ENCODE measurements around the gene HOXB7.

The HOXB7 gene

DNA sequence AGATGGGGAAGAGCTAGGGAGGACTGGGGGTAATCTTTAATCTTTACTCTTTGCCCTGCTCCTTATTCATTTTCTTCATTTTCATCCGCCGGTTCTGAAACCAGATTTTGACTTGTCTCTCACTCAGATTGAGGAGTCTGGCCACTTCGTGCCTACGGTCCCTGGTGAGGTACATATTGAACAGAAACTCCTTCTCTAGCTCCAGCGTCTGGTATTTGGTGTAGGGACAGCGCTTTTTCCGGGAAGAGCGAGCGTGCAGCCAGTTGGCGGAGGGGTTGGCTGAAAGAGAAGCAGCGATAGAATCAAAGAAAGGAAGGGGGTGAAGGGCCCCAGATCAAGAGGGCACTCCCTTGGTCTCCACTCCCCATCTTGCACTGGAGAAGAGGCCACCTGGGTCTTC is 12.0 kb upstream of the HOXB7 start:
- no peak for DNase-seq

DNA sequence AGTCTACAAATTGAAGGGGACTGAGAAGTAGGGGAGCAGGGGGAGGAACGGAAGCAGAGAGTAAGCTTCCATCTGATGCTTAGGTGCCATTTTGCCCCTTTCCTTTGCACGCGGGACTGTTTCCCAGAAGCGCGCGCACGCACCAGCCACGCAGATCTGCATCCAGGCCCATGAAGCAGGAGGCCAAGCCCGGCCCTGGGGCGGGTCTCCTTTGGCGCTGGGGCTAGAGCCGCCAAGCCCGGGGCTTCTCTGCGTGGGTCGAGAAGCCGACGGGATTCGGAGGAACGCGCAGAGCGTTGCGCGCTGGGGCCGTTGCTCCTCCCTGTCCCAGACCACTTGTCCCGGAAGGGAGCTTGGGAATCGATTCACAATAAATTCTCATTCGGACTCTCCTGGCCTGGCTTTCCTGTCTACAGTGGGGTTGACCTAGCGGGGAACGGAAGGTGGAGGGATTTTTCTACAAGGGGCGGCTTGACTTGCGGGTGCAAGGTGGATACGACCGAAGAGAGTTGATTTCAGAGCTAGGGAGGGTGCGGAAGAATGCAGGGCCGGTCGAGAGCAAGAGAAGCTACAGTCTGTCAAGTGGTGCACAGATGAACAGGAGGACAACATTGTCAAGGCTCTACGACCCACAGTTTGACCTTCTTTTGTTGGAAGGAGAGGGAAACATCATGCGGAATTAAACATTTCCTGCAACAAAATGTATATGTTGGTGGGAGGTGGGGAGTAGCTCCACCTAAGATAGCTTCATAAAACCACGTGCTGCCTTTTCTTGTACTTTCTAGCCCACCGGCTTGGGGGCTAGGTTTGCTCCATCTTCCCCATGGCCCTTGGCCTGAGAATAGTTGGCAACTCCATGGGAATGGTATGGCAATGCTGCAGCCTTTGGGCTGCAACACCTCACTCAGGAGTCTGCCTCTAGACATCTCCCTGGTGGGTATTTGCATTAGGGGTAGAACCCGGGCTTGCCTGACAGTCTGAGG is 10.9 kb upstream of the HOXB7 start:
- no peak for DNase-seq

DNA sequence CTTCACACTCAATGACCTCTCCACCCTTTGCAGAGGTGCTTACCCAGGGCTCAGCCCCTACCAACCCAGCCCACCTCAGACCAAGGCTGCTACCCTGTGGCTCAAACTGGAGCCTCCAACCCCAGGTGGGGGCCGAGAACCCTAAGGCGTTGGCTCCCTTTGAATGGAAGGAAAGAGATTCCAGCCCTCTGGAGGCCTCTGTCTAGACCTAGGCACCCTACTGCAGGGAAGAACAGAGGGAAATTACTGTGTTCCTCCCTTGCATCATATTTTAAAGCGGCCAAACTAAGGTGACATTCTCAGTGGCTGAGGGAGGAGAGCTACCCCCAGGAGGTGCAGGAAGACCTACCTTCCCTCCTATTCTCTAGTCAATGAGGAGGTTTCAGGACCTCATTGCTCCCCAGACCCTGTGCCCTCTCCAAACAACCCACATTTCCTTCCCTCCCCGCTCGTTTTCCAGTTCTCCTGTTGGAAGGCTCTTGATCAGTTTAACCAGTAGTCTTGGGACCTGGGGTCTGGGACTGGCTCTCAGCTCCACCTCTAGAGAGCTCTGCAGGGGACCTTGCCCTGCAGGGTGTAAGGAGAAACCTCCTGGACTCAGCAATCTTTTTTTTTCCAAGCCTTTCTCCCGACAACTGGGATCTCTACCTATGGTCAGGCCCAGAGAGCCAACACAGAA is 9.8 kb upstream of the HOXB7 start:
- DNase-seq: no peak

DNA sequence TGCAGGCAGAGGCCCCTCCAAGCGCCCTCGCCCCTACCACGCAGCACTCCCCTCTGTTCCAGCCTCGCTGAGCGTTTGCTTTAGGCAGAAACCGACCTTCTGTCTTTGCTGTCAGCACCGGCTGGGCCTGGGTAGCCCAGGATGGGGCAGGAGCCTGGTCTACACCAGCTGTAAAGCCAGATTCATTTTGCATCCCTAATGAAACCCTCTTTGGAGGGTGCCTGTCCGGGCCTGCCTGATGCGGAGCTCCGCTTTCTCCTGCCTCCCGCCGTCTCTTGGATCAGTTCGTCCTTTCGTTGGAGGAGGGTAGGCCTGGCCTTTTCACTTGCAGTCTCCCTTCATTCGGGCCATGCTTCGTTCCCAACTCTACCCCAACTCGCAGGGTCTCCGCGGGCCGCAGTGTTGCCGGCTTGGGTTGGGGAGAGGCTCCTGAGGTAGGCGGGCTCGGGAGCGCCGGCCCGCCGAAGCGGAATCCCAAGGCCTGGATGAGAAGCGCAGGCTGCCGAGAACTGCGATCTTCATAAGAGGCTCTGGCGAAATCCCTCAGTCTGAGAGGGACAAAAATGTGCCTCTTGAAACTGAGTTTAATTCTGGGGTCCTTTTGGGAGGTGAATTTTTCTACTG is 9.1 kb upstream of the HOXB7 start:
- no peak for DNase-seq

DNA sequence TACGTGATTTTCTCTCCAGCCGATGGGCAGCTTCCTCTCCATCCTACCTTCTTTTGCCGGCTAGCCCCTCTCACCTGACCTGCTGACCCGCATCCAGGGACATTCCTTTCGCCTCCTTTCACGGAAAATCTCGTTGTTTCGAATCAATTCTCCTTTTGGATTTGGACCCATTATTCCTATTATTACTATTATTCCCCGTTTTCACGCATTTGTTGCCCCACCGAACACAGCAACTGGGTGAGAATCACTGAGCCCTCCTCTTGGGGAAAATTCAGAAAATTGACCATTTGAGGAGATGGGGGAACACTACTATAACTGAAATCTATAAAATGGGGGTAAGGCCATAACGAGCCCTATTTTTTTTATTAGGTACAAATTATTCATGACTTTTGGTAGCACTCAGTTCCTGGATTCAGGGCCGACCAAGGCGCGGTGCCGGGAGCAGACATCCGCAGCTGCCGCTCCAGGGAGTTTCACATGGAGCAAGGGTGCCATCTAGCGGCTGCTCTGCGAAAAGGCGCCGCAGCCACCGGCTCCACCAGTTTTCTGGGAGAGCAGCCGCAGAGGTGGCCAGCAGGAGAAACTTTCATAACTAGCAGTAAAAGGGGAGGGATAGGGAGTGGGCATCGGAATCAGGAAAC is 7.6 kb upstream of the HOXB7 start:
- peak; percentile 86 for DNase-seq

DNA sequence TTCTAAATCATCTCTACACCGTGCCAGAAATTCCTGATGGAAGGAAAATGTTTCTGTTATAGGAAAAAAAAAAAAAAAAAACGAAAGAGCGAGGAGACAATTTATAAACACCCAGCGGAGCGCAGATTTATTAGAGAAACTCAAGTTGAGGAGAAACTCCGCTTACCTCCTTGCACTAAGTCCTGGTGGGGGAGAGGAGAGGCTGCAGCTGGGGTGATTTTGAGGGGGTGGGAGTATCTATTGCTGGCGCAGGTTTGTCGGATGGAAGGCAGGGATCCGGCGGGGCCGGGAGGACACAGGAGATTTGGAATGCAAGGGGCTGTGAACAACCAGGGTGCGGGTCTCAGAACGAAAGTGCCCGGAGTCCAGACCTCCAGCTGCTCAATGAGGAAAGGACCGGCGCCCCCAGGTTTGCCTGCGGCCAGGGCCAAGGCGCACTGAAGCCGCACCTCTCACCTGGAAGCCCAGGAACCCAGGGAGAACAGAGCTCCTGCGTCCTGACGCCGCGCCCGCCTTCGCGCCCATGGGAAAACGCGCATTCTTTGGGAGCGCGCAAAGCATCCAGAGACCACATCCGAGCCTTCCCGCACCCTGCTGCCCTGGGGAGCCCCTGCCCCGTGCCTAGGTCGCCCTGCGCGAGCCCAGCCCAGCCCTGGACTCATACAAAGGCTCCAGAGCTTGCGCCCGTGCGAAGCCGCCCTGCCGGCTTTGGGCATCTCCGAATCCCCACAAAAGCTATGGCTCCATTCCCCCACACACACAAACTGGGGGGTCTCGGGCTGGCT is 6.8 kb upstream of the HOXB7 start:
- DNase-seq: no peak

DNA sequence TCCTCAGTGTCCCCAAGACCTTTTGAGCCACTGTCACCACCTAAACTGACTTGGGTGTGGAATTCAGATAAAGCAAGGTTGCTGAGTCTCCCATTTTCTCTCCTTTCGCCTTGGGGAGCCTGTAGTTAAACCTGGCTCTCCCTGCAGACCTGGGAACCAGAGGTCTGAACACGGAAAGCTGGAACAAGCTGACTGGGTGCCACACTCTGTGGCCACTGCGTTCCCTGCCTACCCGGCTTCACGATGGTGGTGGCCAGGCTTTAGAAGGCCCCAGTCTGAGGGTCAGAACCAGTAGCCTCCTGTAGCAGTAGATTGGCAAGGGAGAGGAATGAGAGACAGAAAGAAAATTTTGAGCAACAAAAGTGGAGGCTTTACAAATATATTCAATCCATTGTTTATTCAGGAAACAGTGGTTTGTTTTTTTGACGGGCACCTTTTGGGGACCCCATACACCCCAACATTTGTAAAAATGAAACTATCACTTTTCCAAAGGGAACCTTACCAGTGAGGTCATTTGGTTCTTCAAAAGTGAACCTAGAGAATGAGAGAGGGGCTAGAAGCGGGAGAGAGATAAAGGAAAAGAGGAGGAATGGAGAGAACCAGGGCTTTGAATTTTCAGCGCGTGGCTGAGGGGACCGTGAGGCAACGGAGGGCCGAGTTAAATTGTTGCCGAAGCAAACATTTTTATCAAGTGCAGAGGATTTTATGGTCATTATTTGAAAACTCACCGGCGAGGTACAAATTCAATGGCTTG is 6.1 kb upstream of the HOXB7 start:
- DNase-seq: no peak

DNA sequence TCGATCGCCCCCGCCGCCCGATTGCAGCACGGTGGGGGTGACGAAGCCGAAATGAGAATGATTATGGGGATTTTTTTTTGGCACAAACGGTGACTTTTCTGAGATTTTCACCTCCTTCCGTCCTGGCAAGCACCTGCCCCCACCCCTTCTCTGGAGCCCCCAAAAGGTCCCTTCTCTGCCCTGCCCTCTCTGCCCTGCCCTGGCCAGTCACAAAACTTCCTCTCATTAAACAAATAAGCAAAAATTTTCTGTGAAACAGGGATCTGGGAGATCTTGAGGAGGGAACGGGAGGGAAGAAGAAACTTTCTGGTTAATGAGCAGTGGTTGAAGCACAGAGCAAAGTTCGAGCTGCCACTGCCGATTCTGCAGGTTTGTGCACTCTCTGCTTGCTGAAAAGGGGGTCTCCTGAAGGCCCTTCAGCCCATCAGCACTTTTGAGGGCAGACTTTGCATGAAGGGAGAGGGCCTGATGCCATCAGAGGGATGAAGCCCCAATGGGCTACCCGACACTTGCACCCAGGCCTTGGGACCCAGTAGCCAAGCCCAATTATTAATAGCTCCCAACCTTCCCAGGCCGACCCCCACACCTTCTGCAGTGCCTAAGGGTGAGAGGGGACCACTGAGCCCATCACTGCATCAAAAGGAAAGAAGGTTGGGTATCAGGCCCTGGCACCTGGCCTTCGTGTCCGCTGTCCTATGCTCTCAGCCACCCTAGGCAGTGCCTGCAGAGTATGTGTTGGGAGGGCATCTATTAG is 5.3 kb upstream of the HOXB7 start:
- no peak for DNase-seq

DNA sequence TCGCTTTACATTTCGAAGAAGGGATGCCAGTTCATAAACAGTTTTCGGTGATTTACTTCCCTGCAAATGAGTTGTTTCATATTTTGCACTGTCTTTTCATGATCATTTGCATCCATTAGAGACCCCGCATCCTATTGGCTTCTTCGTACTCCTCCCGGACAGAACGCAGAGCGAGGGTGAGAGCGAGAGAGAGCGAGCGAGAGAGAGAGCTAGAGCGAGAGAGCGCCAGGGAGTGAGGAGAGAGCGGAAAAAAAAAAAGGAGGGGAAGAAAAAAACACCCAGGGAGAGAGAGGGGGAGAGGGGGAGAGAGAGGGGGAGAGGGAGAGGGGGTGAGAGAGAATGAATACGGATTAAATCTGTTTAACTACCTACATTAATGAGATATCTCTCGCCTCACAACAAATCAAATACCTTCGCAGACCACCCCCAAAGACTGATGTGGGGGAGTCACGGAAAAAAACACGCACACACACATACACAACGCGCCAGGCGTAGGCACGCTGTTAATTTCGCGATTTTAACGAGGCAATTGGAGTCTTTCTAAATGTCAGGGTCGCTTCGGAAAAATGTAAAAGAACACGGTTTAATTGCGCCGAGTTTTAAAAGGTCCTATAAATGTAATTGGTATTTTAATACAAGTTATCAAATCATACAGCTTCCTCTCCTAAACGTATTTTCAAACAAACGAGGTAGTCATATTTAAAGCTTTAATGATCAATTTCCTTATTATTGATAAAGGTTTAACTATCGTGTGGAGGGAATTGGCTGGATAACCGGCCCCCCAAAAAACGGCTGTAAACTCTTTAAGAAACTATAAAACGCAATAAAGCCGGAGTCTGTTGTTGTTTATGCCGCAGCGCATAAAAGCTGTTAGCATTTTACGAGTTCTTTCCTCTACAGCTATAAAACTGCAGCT is 4.5 kb upstream of the HOXB7 start, which contains the start of gene HOXB8:
Gene HOXB8 (minus strand): TSS at position 246 of the 916 bp plus-strand sequence. CDS start 588 bp downstream, outside the sequence.
- no peak for DNase-seq

DNA sequence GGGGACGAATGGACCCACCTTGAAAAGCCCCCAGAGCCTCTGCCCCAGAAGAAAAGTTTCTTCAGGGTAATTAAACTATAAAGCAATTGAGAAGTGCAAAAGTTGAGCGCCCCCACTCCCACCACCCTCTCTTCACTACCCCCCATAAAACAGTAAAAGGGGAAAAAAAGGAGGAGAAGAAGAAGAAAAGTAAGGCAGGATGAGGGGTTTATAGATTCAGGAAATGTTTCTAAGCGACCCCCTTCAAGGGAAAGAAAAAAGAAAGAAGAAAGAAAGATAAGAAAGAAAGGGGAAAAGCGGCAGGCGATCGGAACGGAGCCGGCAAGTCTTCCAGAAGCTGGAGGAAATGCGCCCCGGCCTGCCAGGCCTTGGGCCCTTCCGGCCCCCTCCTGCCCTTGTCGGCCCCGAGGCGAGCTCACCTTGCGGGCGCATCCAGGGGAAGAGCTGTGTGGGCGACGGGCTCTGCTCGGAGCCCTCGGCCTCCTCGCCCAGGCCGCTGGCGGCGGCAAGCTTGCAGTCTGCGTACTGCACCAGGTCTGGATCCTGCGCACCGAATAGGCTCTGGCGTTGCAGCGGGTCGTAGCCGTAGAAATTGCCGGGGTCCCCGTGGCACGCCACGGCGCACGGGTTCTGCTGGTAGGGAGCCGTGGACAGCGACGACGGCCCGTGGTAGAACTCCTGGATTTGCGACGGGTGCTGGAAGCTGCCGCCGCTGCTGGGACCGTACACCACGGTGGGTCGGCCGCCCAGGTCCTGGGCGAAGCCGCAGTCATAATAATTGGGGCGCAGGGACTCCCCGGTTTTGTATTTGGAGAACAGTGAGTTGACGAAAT is 3.3 kb upstream of the HOXB7 start:
- no peak for DNase-seq

DNA sequence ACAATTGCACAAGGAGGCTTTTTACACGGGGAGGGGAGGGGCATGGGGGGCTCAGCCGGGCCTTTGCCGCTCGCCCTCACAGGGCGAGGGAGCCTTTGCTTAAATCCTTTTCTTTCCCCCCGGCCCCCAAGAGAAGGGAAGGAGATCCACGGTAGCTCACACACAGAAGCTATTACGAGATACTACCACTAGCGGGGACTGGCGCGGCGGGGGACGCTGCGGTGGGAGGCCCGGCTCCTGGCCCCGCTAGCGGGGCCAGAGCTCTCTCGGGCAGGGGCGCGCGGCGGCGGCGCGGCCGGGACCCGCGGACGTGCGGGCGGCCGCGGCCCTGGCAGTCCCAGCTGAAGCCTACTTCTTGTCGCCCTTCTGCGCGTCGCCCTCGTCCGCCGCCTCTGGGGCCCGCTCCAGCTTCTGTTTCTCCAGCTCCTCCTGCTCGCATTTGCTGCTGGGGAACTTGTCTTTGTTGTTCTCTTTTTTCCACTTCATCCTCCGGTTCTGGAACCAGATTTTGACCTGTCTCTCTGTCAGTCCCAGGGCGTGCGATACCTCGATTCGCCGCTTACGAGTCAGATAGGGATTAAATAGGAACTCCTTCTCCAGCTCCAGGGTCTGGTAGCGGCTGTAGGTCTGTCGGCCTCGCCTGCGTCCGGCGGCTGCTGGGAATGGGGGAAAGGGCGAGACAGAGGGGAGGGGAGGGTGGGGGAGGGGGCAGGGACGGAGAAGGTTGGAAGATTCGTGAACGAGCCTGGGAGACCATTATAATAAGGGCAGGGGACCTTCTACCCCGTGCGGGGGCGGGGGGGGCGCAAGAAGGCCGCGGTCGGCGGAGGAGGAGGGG is 2.3 kb upstream of the HOXB7 start:
- peak; percentile 52 for DNase-seq

DNA sequence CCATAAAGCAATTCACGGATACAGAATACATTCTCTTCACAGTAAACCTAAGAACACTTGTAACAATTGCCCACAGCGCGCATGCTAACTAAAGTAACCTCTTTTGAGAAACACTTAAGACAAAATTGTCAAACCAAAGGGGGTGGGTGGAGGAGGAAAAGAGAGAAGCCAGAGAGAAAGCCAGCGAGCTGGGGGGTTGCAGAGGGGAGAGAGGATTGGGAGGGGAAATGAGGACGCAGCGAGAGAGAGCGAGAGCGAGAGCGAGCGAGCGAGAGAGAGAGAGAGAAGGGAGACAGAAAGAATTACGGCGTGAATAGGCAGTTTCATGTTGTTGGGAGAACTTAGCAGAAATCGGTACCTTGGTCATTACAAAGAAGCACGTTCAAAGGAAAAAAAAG is 1.6 kb upstream of the HOXB7 start:
- no peak for DNase-seq

DNA sequence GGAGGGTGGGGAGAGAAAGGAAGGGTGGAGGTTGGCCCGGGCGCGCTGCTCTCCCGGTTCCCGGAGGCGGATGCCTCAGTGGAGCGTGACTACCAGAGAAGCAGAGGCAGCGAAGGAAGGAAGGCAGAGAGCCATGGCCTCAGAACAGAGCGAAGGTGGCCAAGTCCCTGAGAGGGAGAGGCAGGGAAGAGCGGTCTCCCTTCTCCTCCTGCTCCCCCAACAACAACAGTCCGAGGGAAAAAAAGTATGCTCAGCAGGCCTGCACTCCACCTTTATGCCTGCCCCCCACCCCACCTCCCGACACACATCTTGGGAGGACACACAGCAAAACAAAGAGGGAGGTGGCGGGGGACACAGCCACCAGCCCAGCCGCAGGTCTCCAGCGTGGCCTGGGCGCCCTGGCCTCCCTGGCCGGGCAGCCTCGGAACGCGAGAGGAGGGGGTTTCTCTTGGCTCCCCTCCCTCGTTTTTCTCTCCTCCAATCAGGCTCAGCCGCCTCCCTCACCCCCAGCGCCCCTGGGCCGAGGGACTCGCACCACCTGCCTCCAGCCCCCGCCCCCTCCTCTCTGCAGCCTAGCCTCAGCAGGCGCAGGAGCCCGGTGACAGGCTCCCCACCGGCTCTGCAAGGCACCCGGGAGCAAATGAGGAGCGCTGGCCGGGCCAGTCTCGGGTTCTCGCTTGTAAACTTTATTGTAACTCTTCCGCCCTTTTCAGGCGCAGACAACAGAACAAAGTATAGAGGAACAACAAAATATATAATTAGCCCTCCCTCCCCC is 1.1 kb upstream of the HOXB7 start:
- DNase-seq: no peak

DNA sequence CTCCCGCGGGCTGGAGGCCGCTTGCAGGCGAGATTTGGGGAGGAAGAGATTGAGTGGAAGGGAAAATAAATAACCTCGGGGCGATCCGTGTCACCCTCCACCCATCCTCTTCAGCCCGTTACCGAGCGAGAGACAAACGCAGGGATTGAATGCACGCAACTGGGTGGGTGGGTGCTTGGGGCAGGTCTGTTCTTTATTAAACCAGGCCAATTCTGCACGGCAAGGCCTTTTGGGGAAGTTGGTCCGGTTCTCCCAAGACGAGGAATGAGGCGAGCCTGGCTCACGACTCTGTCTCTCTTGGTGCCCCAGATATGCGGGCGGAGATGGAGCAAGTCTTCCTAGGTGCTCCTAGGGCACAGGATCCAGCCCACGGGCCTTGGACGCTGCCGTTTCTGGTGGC is 396 bp upstream of the HOXB7 start:
- no peak for DNase-seq

DNA sequence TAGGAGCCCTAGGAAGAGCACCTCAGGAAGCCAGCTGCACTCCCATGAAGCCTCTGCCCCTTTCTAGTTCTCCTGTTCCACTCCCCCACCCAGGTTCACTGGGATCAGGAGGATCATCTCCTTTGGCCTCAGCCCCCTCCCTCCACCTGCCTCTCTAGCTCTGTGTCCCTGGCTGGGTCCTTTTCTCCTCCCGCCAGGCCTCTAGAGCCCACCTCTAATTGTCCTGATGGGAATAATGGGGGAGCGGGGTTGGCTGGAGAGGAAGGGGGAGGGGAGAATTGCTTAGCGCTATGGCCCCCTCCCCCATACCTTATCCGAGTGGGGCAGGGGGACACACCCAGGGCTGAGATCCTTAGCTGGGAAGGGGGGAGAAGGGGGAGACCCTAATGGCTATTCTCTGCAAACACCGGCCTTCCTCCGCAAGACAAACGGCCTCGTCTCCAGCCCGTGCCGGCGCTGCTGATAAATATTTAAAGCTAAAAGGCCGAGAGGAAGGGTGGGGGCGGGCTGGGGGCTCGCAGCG is 997 bp downstream of the HOXB7 start:
- DNase-seq: no peak

DNA sequence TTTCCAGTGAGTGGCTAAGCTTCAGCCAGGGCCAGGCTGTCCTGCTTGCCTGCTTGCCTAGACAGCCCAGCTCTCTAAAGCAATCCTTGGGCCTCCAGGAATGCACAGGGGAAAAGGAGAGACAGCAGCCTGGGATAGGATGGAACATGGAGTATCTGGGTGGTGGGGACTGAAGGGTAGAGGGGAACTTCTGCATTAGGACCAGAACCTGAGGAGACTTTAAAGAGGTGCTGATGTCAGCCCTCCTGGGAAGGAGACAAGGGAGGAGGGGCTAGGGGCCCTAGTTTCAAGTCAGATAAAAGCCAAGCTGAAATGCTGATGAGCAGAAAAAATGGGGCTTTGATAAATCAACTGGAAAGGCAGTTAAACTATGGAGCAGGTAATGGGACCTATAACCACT is 1.8 kb downstream of the HOXB7 start:
- DNase-seq: no peak

DNA sequence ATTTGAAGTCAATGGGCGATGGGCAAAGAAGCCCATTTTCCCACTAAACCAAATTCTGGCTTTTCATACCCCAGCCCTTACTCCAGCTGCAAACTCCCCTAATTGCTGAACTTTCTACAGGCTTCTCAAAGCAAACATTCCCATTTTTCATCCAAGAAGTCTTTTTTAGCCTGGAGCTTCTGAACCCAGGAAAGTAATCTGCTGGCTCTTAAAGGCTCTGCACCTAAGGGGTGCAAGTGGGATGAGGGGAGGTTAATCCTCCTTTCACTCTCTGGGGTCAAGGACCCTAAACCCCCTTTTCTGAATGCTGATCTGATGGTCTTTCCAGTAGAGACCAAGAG is 2.4 kb downstream of the HOXB7 start:
- no peak for DNase-seq

All from CD4-positive, alpha-beta T cell treated with Interleukin-12 subunit alpha and Interleukin-12 subunit beta, for 1 hour (primary cell).